Measurements from ENCODE around the gene STAT4.

DNA sequence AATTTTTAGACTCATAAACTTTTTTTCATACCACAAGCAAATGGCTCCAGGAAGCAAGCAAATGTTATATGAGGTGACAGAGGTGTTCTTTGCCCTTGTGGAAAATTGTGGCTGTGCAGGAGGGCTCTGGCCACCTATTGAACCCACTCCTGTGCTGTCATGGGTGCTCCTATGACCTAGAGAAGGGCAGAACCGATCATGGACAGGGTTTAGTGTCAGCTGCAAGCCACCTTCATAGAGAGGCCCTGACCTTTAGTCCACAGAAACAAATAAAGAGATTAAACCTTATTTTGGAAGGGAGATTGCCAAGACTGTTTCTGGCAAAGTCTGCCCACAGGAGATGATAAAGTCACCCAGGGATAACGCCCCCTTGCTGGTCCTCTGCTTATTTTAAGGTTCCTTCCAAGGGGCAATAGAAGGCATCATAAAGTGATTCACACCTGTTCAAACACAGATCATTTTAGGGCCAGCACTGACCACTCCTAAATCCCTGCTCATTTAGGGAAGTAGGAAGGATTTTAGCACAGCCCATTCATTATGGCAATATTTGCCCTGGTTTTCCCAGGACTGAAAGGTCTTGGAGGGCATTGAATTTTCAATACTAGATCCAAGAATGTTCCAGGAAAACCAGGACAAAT lies 26.1 kb upstream of the STAT4 start:
- TF ChIP-seq, protein P1, sequence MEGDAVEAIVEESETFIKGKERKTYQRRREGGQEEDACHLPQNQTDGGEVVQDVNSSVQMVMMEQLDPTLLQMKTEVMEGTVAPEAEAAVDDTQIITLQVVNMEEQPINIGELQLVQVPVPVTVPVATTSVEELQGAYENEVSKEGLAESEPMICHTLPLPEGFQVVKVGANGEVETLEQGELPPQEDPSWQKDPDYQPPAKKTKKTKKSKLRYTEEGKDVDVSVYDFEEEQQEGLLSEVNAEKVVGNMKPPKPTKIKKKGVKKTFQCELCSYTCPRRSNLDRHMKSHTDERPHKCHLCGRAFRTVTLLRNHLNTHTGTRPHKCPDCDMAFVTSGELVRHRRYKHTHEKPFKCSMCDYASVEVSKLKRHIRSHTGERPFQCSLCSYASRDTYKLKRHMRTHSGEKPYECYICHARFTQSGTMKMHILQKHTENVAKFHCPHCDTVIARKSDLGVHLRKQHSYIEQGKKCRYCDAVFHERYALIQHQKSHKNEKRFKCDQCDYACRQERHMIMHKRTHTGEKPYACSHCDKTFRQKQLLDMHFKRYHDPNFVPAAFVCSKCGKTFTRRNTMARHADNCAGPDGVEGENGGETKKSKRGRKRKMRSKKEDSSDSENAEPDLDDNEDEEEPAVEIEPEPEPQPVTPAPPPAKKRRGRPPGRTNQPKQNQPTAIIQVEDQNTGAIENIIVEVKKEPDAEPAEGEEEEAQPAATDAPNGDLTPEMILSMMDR (IDR thresholded peaks at IDR 0.05): no peak
- TF ChIP-seq POLR2A (IDR thresholded peaks at IDR 0.05): no peak

Measured in thyroid gland (tissue), 4 donors.